GM12878 (cell line): ENCODE measurements around the gene GALR1. TPM values are rescaled to one million over a fixed set of nuclear protein-coding genes. Genes with fewer than 3 reads are reported as not detected.

Source experiments
- ATAC-seq: fragments of 200-7000 bp; cut with Tn5 transposase; 3 replicates; pipeline ENCODE4 v1.9.1; 2020; ENCODE audit warnings: mild to moderate bottlenecking, moderate library complexity
- BruUV-seq: library from RNA; stranded (reverse); fragments of 400-500 nt; replicated peaks from 2 replicates; lab custom pipeline; 2021; lab: Mats Ljungman, UMichigan
- CTCF ChIA-PET: fragments of 300-600 bp; sonication (Branson Sonifier 250); formaldehyde crosslinking; extraction: SDS; loops from one replicate; lab custom pipeline; 2021; ENCODE audit warnings: inconsistent platforms; lab: Yijun Ruan, JAX
- POLR2A ChIA-PET: fragments of 350-600 bp; formaldehyde crosslinking; extraction: SDS; loops from one replicate; lab custom pipeline; 2021; ENCODE audit warnings: inconsistent platforms; lab: Charles Lee
- RAD21 ChIA-PET: fragments of 300-600 bp; sonication (Branson Sonifier 250); formaldehyde crosslinking; loops from one replicate; lab custom pipeline; 2023; ENCODE audit warnings: antibody characterized with exemption; ENCODE audit not compliant: unreplicated experiment; lab: Charles Lee
- SMC1A ChIA-PET: fragments of 300-600 bp; sonication (Branson Sonifier 250); formaldehyde crosslinking; loops from one replicate; lab custom pipeline; 2023; ENCODE audit not compliant: unreplicated experiment, uncharacterized antibody; lab: Charles Lee
- DNase-seq: peaks from one replicate; pipeline ENCODE4 v3.0.0-alpha.2; 2011; ENCODE audit warnings: low read depth, low spot score
- FAIRE-seq: peaks from 3 replicates; lab custom pipeline; 2011; peaks lifted over from hg19 to GRCh38; lab: Jason Lieb, UNC
- H2AFZ ChIP-seq: 2 replicates; pipeline ENCODE4 v1.6.0; 2011; ENCODE audit warnings: low read depth, low read length, control low read depth; ENCODE audit not compliant: control insufficient read depth
- H3K27ac ChIP-seq: 2 replicates; pipeline ENCODE4 v1.5.1; 2011; ENCODE audit warnings: control low read depth; ENCODE audit not compliant: control insufficient read depth, insufficient read depth
- H3K27me3 ChIP-seq, 2 experiments: replicated peaks in 1 of 2; 2 replicates each; pipeline versions ENCODE4 v1.6.0 to v1.6.1; 2011; ENCODE audit warnings: low read length in 1 of 2; ENCODE audit not compliant: control insufficient read depth in 2 of 2, insufficient read depth in 2 of 2
- H3K36me3 ChIP-seq, 2 experiments: 2 replicates each; pipeline ENCODE4 v1.5.1; 2011; ENCODE audit warnings: low read length in 1 of 2; ENCODE audit not compliant: control insufficient read depth in 2 of 2, insufficient read depth in 2 of 2
- H3K4me1 ChIP-seq: 2 replicates; pipeline ENCODE4 v1.6.1; 2011; ENCODE audit warnings: mild to moderate bottlenecking, low read length, moderate library complexity, mixed read lengths; ENCODE audit not compliant: control insufficient read depth, insufficient read depth
- H3K4me2 ChIP-seq: 2 replicates; pipeline ENCODE4 v1.6.0; 2011; ENCODE audit warnings: control low read depth; ENCODE audit not compliant: control insufficient read depth, insufficient read depth
- H3K4me3 ChIP-seq: fragments of 200-600 bp; sonication (generic); 2 replicates; pipeline ENCODE4 v1.5.1; 2016
- H3K79me2 ChIP-seq: 2 replicates; pipeline ENCODE4 v1.6.0; 2011; ENCODE audit warnings: low read length; ENCODE audit not compliant: control insufficient read depth, insufficient read depth
- H3K9ac ChIP-seq: 2 replicates; pipeline ENCODE4 v1.8.0; 2011; ENCODE audit warnings: low read length, control low read depth, mixed read lengths; ENCODE audit not compliant: control insufficient read depth, insufficient read depth
- H3K9me3 ChIP-seq: replicated peaks from 3 replicates; pipeline ENCODE4 v1.5.1; 2011; ENCODE audit warnings: mild to moderate bottlenecking, low read length; ENCODE audit not compliant: control insufficient read depth, insufficient read depth
- H4K20me1 ChIP-seq: 2 replicates; pipeline ENCODE4 v1.6.0; 2011; ENCODE audit not compliant: control insufficient read depth, insufficient read depth
- ATF7 ChIP-seq: fragments of 450-650 bp; IDR thresholded peaks from 2 replicates; pipeline ENCODE4 v1.6.1; 2016; ENCODE audit warnings: low read depth, mild to moderate bottlenecking
- BMI1 ChIP-seq: fragments of 450-650 bp; IDR thresholded peaks from 2 replicates; pipeline ENCODE4 v1.6.1; 2016; ENCODE audit warnings: mild to moderate bottlenecking, moderate library complexity, borderline replicate concordance
- BRCA1 ChIP-seq: IDR thresholded peaks from 2 replicates; pipeline ENCODE4 v1.6.1; 2011; ENCODE audit warnings: low read depth, low read length, improper control_type of control experiment
- CBX3 ChIP-seq: fragments of 200-600 bp; sonication (generic); IDR thresholded peaks from 2 replicates; pipeline ENCODE4 v1.6.1; 2016; ENCODE audit warnings: low read depth, borderline replicate concordance
- GATAD2B ChIP-seq: fragments of 450-650 bp; conservative IDR thresholded peaks from 2 replicates; pipeline ENCODE4 v1.6.1; 2017; ENCODE audit warnings: low read depth, mild to moderate bottlenecking, moderate library complexity
- HCFC1 ChIP-seq: fragments of 150-350 bp; IDR thresholded peaks from 2 replicates; pipeline ENCODE4 v1.6.1; 2014; ENCODE audit warnings: low read length
- IKZF1 ChIP-seq: fragments of 450-650 bp; conservative IDR thresholded peaks from 2 replicates; pipeline ENCODE4 v1.6.1; 2017; ENCODE audit warnings: antibody characterized with exemption, mild to moderate bottlenecking
- MTA3 ChIP-seq: IDR thresholded peaks from 2 replicates; pipeline ENCODE4 v1.6.1; 2012; ENCODE audit warnings: low read length, inconsistent platforms, borderline replicate concordance
- NR2C1 ChIP-seq: fragments of 450-650 bp; IDR thresholded peaks from 2 replicates; pipeline ENCODE4 v1.6.1; 2017; ENCODE audit warnings: antibody characterized with exemption, mild to moderate bottlenecking, moderate library complexity
- SMC3 ChIP-seq: IDR thresholded peaks from 2 replicates; pipeline ENCODE4 v1.6.1; 2011; ENCODE audit warnings: low read length, improper control_type of control experiment, borderline replicate concordance
- STAT3 ChIP-seq: IDR thresholded peaks from 2 replicates; pipeline ENCODE4 v1.6.1; 2011; ENCODE audit warnings: low read depth, low read length, improper control_type of control experiment
- SUZ12 ChIP-seq: fragments of 200-600 bp; sonication (generic); IDR thresholded peaks from one replicate; pipeline ENCODE4 v1.6.1; 2018; ENCODE audit warnings: antibody characterized with exemption, mild to moderate bottlenecking; ENCODE audit not compliant: unreplicated experiment
- WRNIP1 ChIP-seq: IDR thresholded peaks from 2 replicates; pipeline ENCODE4 v1.6.1; 2011; ENCODE audit warnings: low read depth, low read length, improper control_type of control experiment, borderline replicate concordance
- ZNF217 ChIP-seq: fragments of 450-650 bp; IDR thresholded peaks from 2 replicates; pipeline ENCODE4 v1.6.1; 2017; ENCODE audit warnings: antibody characterized with exemption, mild to moderate bottlenecking
- ZZZ3 ChIP-seq: IDR thresholded peaks from 2 replicates; pipeline ENCODE4 v1.6.1; 2011; ENCODE audit warnings: low read depth; ENCODE audit not compliant: control insufficient read depth, insufficient read length
- WGBS: methylation state at CpG from one replicate; pipeline ENCODE4 v1.1.6; 2016; ENCODE audit warnings: low lambda C conversion rate; ENCODE audit not compliant: insufficient replicate concordance, insufficient coverage; ENCODE audit errors: missing lambda C conversion rate; 5-methylcytosine and 5-hydroxymethylcytosine counted together
- in situ Hi-C: fragments of 300-500 bp; cut with MboI; formaldehyde crosslinking; loops from 9 replicates; pipeline ENCODE4 v1.14.3; 2018; ENCODE audit warnings: mixed read lengths
- intact Hi-C: fragments of 100-400 bp; cut with micrococcal nuclease; formaldehyde crosslinking; loops from one replicate; pipeline ENCODE4 v1.14.2; 2022; ENCODE audit not compliant: unreplicated experiment
- polyA plus RNA-seq, 11 experiments: library from polyadenylated mRNA; depleted of rRNA in 4 of 11; unstranded in 6 of 11; stranded (reverse) in 5 of 11; fragments of >200 nt; fragmentation: Nextera tagmentation in 4 of 11; fragmentation: Illumina TruSeq in 1 of 11; extraction: Ambion mirVana in 4 of 11; extraction: Trizol in 1 of 11; gene quantifications; 1 replicate in 1 of 11; 2 replicates in 10 of 11; pipeline versions ENCODE4 v1.2.1 to v1.2.3, GENCODE V29; 2011 to 2016; ENCODE audit warnings: inconsistent platforms in 2 of 11, missing spikeins in 2 of 11, low read depth in 1 of 11
- total RNA-seq, 4 experiments: library from RNA; depleted of rRNA in 3 of 4; stranded (reverse); fragments of >200 nt in 3 of 4; fragmentation: Illumina TruSeq in 1 of 4; extraction: Trizol in 1 of 4; gene quantifications; 2 replicates each; pipeline versions ENCODE4 v1.2.1 to v1.2.3, GENCODE V29; 2013 to 2021
- TF ChIP-seq, protein P1 (sequence below), 3 experiments: IDR thresholded peaks in 2 of 3; conservative IDR thresholded peaks in 1 of 3; 2 replicates each; pipeline ENCODE4 v1.5.1; 2011; ENCODE audit warnings: low read depth in 3 of 3, low read length in 3 of 3, mild to moderate bottlenecking in 3 of 3, control low read depth in 2 of 3, moderate library complexity in 2 of 3, inconsistent platforms in 1 of 3, mixed read lengths in 1 of 3; ENCODE audit not compliant: control insufficient read depth in 2 of 3, insufficient read depth in 1 of 3; ENCODE audit errors: extremely low read depth in 1 of 3
- TF ChIP-seq, protein P2 (sequence below): IDR thresholded peaks from 2 replicates; pipeline ENCODE4 v1.6.1; 2012; ENCODE audit warnings: low read depth, low read length, improper control_type of control experiment
- TF ChIP-seq, protein P3 (sequence below): fragments of 150-350 bp; IDR thresholded peaks from 2 replicates; pipeline ENCODE4 v1.6.1; 2014; ENCODE audit warnings: mild to moderate bottlenecking, low read depth, low read length

The GALR1 gene
- total and polyA plus RNA-seq, 10 of the 15 experiments (the other 5 are each of a cell fraction or from before 2014, with no cell fraction given): not detected

DNA sequence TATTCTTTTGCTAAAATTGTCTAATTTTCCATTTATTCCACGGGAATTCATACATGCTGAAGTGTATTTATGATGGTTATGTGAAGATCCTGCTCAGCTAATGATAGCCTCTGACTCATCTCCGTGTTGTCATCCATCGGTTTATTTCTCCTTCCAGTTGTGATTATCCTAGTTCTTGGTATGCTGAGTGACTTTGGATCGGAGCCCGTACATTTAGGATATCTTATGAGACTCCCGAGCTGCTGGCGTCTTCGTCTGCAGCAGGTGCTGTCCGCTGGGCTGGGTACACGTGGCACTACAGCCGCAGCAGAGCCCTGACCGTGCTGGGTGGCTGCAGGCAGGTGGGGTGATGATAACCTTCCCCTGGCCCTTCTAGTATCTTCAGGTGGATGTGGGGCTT is 40.1 kb upstream of the GALR1 start (continued):
- TF ChIP-seq, protein P1, sequence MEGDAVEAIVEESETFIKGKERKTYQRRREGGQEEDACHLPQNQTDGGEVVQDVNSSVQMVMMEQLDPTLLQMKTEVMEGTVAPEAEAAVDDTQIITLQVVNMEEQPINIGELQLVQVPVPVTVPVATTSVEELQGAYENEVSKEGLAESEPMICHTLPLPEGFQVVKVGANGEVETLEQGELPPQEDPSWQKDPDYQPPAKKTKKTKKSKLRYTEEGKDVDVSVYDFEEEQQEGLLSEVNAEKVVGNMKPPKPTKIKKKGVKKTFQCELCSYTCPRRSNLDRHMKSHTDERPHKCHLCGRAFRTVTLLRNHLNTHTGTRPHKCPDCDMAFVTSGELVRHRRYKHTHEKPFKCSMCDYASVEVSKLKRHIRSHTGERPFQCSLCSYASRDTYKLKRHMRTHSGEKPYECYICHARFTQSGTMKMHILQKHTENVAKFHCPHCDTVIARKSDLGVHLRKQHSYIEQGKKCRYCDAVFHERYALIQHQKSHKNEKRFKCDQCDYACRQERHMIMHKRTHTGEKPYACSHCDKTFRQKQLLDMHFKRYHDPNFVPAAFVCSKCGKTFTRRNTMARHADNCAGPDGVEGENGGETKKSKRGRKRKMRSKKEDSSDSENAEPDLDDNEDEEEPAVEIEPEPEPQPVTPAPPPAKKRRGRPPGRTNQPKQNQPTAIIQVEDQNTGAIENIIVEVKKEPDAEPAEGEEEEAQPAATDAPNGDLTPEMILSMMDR (IDR thresholded peaks at IDR 0.05 in 2 of 3, conservative IDR thresholded peaks at IDR 0.05 in 1 of 3; ENCODE audit: control insufficient read depth in 2 of 3, extremely low read depth in 1 of 3, insufficient read depth in 1 of 3, low read depth in 3 of 3, low read length in 3 of 3): no peak
- TF ChIP-seq MTA3: no peak
- TF ChIP-seq, protein P2, sequence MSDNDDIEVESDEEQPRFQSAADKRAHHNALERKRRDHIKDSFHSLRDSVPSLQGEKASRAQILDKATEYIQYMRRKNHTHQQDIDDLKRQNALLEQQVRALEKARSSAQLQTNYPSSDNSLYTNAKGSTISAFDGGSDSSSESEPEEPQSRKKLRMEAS: no peak
- TF ChIP-seq, protein P3, sequence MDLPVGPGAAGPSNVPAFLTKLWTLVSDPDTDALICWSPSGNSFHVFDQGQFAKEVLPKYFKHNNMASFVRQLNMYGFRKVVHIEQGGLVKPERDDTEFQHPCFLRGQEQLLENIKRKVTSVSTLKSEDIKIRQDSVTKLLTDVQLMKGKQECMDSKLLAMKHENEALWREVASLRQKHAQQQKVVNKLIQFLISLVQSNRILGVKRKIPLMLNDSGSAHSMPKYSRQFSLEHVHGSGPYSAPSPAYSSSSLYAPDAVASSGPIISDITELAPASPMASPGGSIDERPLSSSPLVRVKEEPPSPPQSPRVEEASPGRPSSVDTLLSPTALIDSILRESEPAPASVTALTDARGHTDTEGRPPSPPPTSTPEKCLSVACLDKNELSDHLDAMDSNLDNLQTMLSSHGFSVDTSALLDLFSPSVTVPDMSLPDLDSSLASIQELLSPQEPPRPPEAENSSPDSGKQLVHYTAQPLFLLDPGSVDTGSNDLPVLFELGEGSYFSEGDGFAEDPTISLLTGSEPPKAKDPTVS: no peak

DNA sequence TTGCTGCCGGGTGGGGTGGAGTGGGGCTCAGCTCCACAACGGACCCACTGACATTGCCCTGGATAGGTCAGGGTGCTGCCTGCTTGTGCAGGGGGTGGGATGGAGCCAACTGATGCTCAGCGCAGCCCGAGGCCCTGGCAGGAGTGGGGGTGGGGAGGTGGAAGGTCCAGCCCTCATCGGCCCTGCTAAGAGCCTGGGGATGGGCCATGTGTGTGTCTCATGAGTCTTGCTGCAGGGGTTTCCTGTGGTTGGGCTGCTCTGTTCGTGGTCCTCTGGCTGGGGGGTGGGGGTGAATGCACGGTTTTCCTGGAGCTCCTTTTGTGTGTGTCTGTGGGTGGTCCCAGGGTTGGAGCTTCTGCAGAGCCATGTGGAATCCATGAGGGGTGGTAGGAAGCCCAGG is 39.4 kb upstream of the GALR1 start:
- CTCF ChIA-PET: interaction anchor here (0.9 to 7.6 kb wide), 15 partner anchors 9 to 408 kb away, joined by 3 to 143 read pairs (median 17); no protein-coding TSS in a partner anchor
- Histone ChIP-seq H3K27ac (no peak overlapping the region), H3K9me3 (no peaks in the 10 kb centered on the region), H3K4me3 (no peak overlapping the region), H3K79me2 (no peaks in the 10 kb centered on the region), H3K4me1 (peaks cover 4% of the 10 kb centered on the region), H3K4me2 (no peak overlapping the region), H3K27me3 (no peaks in the 10 kb centered on the region), H3K36me3 (no peaks in the 10 kb centered on the region), H3K9ac (no peak overlapping the region), H2AFZ (no peak overlapping the region), H4K20me1 (no peaks in the 10 kb centered on the region)
- FAIRE-seq: no peak
- no peak for DNase-seq
- RAD21 ChIA-PET: interaction anchor here (2.1 to 5.8 kb wide), 7 partner anchors 10 to 288 kb away, joined by 6 to 126 read pairs (median 11); partner anchors contain the start of gene MBP
- ATAC-seq: no peak
- intact Hi-C loops (loop anchor here (10.0 kb wide), 1 partner anchor 445 kb away; no protein-coding TSS in a partner anchor), in situ Hi-C loops (no loop called here)
- SMC1A ChIA-PET: interaction anchor here (1.0 to 6.1 kb wide), 11 partner anchors 13 to 227 kb away, joined by 3 to 82 read pairs (median 7); no protein-coding TSS in a partner anchor
- 66% methylated on average over 7 of the region's 7 CpGs for WGBS
- POLR2A ChIA-PET: no interaction called here
- no TSS peak for BruUV-seq
- TF ChIP-seq ZNF217 (no peak), SUZ12 (no peak), SMC3 (no peak), IKZF1 (no peak), BRCA1 (no peak), ZZZ3 (no peak), BMI1 (no peak), ATF7 (no peak), WRNIP1 (no peak), CBX3 (no peak), HCFC1 (no peak), STAT3 (no peak), NR2C1 (no peak), GATAD2B (no peak)
- TF ChIP-seq, protein P1 (IDR thresholded peaks at IDR 0.05 in 2 of 3, conservative IDR thresholded peaks at IDR 0.05 in 1 of 3; ENCODE audit: control insufficient read depth in 2 of 3, extremely low read depth in 1 of 3, insufficient read depth in 1 of 3, low read depth in 3 of 3, low read length in 3 of 3): no peak
